Measurements from ENCODE around the gene GAL3ST3.

GRCh38 chr11:66006134-66006890, 42.6 kb downstream of the GAL3ST3 start:
- TF ChIP-seq CTCF (IDR thresholded peaks at IDR 0.05) (no peak), POLR2A (IDR thresholded peaks at IDR 0.05) (no peak)
